HFF-Myc (cell line): Measurements from ENCODE around the gene MCF2L.

ENCODE experiments used
- DNase-seq: peaks from one replicate; pipeline ENCODE4 v3.0.0-alpha.2; 2011; ENCODE audit warnings: low read depth; ENCODE audit errors: extremely low read depth
- H3K4me3 ChIP-seq: replicated peaks from 2 replicates; pipeline ENCODE4 v1.5.1; 2011; ENCODE audit warnings: low read depth, mild to moderate bottlenecking, control low read depth, low read length
- CTCF ChIP-seq: IDR thresholded peaks from 2 replicates; pipeline ENCODE4 v1.5.1; 2012; ENCODE audit warnings: mild to moderate bottlenecking, low read depth, low read length, control low read depth; ENCODE audit errors: missing control alignments

MCF2L gene

GRCh38 chr13:112959701-112960542 lies 9.1 kb upstream of the MCF2L start:
- DNase-seq: no peak
- no peak for TF ChIP-seq CTCF
- no peak overlapping the region for H3K4me3 ChIP-seq

- no peak for TF ChIP-seq CTCF
- no peak for DNase-seq
- H3K4me3 ChIP-seq: no peak overlapping the region
Measured at GRCh38 chr13:112960706-112961105, 8.3 kb upstream of the MCF2L start.

- no peak overlapping the region for H3K4me3 ChIP-seq
- TF ChIP-seq CTCF: no peak
- no peak for DNase-seq
Measured at GRCh38 chr13:112961457-112962369, 7.3 kb upstream of the MCF2L start.

- no peak overlapping the region for H3K4me3 ChIP-seq
- no peak for DNase-seq
- no peak for TF ChIP-seq CTCF
Measured at GRCh38 chr13:112962396-112962795, 6.6 kb upstream of the MCF2L start.

- H3K4me3 ChIP-seq: no peak overlapping the region
- DNase-seq: no peak
- TF ChIP-seq CTCF: no peak
Measured at GRCh38 chr13:112962911-112963625, 5.9 kb upstream of the MCF2L start.

GRCh38 chr13:112963641-112964040 lies 5.4 kb upstream of the MCF2L start:
- no peak for TF ChIP-seq CTCF
- no peak overlapping the region for H3K4me3 ChIP-seq
- DNase-seq: no peak
